C4-2B (cell line): ENCODE measurements around the gene EID3.

Source experiments
- H3K27ac ChIP-seq: fragments of 450-650 bp; 2 replicates; pipeline ENCODE4 v1.5.1; 2017
- ZFX ChIP-seq: fragments of 450-650 bp; IDR thresholded peaks from 2 replicates; pipeline ENCODE4 v1.6.1; 2017
- TF ChIP-seq, protein P1 (sequence below): fragments of 450-650 bp; conservative IDR thresholded peaks from 2 replicates; pipeline ENCODE4 v1.5.1; 2017; ENCODE audit warnings: mild to moderate bottlenecking

Gene EID3

DNA sequence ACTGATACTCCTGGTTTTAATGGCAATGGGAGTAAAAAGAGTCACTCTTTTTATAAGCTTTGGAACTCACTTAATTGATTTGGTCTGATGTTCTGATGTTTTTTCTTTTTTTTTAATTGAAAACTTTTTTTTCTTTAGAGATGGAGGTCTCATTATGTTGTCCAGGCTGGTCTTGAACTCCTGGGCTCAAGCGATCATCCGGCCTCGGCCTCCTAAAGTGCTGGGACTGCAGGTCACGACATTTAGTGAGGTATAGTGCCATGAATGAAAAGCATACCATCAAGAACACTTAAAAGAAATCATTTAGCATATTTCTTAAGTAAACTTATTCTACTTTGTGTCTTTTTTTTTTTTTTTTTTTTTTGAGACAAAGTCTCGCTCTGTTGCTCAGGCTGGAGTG is 12.7 kb upstream of the EID3 start:
- no peak for TF ChIP-seq ZFX
- TF ChIP-seq, protein P1, sequence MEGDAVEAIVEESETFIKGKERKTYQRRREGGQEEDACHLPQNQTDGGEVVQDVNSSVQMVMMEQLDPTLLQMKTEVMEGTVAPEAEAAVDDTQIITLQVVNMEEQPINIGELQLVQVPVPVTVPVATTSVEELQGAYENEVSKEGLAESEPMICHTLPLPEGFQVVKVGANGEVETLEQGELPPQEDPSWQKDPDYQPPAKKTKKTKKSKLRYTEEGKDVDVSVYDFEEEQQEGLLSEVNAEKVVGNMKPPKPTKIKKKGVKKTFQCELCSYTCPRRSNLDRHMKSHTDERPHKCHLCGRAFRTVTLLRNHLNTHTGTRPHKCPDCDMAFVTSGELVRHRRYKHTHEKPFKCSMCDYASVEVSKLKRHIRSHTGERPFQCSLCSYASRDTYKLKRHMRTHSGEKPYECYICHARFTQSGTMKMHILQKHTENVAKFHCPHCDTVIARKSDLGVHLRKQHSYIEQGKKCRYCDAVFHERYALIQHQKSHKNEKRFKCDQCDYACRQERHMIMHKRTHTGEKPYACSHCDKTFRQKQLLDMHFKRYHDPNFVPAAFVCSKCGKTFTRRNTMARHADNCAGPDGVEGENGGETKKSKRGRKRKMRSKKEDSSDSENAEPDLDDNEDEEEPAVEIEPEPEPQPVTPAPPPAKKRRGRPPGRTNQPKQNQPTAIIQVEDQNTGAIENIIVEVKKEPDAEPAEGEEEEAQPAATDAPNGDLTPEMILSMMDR: no peak
- H3K27ac ChIP-seq: no peak overlapping the region

DNA sequence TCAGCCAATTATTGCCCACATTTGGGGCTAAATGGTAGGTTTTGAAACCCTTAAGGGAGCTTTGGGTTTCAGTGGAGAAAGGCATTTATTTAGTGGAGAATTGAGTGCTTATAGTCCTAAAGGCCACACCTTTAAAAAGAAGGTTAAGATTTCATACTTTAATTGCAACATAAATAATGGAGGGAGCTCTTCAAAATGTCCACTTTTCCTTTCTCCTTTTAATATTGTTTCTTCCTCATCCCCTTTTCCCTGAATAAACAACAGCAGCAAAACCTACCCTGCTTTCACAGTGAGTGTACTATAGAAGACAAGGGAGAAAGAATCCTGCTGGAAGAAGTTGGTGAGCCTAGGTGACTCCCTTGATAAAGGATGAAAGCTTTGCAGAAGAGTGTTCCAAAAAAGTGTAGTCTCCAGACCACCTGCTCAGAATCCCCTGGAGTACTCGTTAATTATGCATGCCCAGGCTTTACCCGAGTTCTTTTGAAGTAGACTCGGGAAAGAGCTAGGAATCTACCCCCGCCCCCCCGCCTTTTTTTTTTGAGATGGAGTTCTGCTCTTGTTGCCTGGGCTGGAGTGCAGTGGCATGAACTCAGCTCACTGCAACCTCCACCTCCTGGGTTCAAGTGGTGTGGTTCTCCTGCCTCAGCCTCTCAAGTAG is 11.5 kb upstream of the EID3 start:
- TF ChIP-seq, protein P1: no peak
- no peak for TF ChIP-seq ZFX
- no peak overlapping the region for H3K27ac ChIP-seq

DNA sequence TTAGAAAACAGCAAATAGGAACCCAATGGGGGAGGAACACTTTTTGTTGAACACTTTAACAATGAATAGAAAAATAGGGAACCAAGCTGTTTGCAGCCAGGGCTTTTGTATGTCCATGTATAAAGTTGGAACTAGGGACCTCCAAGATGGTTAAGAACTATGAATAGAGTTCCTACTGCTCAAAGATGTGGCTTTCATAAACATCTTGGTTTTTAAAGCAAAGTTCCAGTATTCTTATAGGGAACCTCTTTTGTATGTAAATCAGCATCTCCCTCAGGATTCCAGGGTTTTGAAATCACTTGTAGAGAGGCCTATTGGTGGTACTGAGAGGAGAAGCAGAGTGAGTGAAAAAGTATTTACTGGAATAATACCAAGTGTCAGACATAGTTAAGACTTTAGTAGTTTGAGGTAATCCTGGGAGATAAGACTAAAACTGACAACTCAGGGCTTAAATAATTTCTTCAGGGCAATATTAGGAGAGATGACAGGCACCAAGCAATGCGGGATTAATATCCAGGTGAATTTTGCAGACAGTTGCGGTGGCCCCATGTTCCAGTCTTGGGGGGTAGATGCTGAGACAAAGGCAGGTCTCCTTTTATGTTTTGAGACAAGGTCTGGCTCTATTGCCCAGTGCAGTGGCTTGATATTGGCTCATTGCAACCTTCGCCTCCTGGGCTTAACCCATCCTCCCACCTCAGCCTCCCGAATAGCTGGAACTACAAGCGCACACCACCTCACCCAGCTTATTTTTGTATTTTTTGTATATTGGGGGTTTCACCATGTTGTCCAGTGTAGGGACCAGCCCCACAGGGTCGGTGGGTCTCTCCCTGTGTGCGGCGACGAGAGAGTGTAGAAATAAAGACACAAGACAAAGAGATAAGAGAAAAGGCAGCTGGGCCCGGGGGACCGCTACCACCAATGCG is 10.4 kb upstream of the EID3 start:
- peak overlapping the region; percentile 8; the same call in 1 of the 2 replicates for H3K27ac ChIP-seq
- TF ChIP-seq, protein P1: no peak
- TF ChIP-seq ZFX: no peak

DNA sequence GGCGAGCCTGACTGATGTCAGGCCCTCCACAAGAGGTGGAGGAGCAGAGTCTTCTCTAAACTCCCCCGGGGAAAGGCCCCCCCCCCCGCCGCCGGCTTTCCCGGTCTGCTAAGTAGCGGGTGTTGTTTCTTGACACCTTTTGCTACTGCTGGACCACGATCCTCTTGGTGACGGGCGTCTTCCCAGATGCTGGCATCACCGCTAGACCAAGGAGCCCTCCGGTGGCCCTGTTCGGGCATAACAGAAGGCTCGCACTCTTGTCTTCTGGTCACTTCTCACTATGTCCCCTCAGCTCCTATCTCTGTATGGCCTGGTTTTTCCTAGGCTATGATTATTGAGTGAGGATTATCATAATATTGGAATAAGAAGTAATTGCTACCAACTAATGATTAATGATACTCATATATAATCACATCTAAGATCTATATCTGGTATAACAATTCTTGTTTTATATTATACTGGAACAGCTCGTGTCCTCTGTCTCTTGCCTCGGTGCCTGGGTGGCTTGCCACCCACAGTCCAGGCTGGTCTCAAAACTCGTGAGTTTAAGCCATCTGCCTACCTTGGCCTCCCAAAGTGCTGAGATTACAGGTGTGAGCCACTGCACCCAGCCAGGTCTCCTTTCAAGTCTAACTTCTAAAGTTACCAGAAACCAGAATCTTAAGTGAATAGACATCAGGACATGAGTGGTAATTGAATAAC is 9.2 kb upstream of the EID3 start:
- H3K27ac ChIP-seq: peak overlapping the region; percentile 14; the same call in 1 of the 2 replicates
- TF ChIP-seq, protein P1: peak; percentile 34

DNA sequence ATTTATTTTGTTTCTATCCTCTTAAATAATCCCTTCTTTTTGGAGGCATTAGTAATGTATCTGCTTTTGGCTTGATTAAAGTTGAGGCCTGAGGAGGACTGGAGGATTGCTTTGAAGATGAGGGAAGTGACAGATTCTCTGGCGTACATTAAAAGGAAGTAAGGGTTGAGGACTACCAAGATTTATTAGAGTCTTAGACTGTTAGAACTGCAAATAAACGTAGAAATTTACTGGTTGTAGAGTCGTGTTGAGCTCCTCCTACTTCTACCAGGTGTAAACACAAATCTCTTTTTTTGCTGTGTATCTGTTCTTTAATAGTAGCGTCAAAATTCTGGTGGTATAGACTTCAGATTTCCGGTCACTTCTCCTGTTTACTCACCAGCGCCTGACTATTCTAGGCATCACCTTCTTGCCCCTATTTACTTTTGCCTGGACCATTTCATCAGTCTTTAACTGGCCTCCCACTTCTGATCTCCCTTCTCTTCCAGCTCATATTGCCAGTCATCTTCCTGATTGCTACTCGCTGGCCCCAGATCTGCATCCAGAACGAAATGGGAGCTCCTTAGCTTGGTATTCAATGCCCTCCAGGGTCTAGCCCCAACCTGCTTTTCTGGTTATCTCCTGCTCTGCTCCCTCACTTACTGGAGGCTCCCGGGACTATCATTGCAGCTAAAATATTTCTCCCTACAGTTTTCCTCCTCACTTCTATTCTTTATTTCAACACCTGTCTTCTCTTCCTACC is 8.4 kb upstream of the EID3 start:
- TF ChIP-seq, protein P1: no peak
- no peak for TF ChIP-seq ZFX
- no peak overlapping the region; the same call in 1 of the 2 replicates for H3K27ac ChIP-seq

DNA sequence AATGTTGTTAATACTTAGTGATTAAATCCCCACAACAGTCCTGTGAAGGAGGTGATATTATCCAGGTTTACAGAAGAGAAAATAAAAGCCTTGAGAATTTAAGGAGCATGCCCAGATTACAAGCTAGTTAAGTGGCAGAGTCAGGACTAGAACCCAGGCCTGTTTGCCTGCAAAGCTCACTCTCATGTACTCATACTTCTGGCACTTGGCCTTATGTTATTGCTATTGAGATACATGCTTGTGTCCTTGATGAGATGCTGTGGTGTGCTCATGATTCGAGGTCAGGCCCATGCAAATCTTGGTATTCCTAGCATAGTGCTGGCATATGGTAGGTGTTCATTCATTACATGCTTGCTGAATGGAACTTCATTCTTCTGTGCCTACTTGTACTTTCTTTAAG is 7.6 kb upstream of the EID3 start:
- no peak overlapping the region for H3K27ac ChIP-seq
- TF ChIP-seq ZFX: no peak
- TF ChIP-seq, protein P1: no peak
